ENCODE data around the gene KSR2.

DNA sequence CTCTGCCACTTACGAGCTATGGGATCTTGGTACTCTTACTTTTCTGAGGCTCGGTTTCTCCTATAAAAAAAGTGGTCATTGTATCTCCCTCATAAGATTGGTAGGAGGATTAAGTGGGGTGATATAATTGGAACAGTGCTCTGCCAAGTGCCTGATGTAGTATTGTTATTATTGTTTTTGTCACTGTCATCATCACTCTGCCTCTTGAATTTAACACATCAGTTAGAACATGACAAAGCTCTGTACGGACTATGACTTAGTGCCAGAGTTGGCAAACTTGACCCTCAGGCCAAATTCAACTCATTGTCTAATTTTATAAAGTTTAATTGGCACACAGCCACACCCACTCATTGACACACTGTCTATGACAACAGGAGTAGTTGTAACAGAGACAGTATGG lies 378.4 kb downstream of the KSR2 start:
- TF ChIP-seq, protein P1, sequence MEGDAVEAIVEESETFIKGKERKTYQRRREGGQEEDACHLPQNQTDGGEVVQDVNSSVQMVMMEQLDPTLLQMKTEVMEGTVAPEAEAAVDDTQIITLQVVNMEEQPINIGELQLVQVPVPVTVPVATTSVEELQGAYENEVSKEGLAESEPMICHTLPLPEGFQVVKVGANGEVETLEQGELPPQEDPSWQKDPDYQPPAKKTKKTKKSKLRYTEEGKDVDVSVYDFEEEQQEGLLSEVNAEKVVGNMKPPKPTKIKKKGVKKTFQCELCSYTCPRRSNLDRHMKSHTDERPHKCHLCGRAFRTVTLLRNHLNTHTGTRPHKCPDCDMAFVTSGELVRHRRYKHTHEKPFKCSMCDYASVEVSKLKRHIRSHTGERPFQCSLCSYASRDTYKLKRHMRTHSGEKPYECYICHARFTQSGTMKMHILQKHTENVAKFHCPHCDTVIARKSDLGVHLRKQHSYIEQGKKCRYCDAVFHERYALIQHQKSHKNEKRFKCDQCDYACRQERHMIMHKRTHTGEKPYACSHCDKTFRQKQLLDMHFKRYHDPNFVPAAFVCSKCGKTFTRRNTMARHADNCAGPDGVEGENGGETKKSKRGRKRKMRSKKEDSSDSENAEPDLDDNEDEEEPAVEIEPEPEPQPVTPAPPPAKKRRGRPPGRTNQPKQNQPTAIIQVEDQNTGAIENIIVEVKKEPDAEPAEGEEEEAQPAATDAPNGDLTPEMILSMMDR (IDR thresholded peaks at IDR 0.05), result no peak
- no peak for TF ChIP-seq POLR2A (IDR thresholded peaks at IDR 0.05)
- no peak for TF ChIP-seq POLR2AphosphoS5 (IDR thresholded peaks at IDR 0.05)
